Heart left ventricle (tissue), 13 donors: ENCODE measurements around the gene RHOC.

Experiments used
- CTCF ChIP-seq, 12 donors: fragments of 200-600 bp; sonication (generic) in 4 of 12; IDR thresholded peaks; one replicate each; pipeline versions ENCODE4 v1.5.0 to v1.8.0; 2018 to 2022; ENCODE audit warnings: antibody characterized with exemption in 12 of 12, mild to moderate bottlenecking in 5 of 12
- POLR2A ChIP-seq, 2 donors: fragments of 450-650 bp; IDR thresholded peaks; one replicate each; pipeline ENCODE4 v1.6.1; 2017; ENCODE audit warnings: antibody characterized with exemption in 2 of 2, mild to moderate bottlenecking in 2 of 2, moderate library complexity in 2 of 2
- donor health status: ischemic (EF 13 %, LVEDD 7.1; RV severe dilation, severe dysfunction).
- donor health status: DM: no; HTN: yes; CAD: no.
- donor health status: DM: no; HTN: no; CAD: no.
- donor health status: ischemic (EF 25% LVEDD 6.9; RV normal size, moderate dysfunction).
- donor health status: ischemic (EF 25% LVEDD 5.7; RV mildly dilated, moderate dysfunction).
- donor health status: ischemic (EF 35%, LVEDD 5.7; RV mildly dilated, moderate dysfunction).
- donor health status: nonischemic (EF 11% LVEDD 7.7; RV severe dilation, severe dysfunction).
- donor health status: DM: yes; HTN: yes; CAD: no.
- donor health status: PGD.
- donor health status: ischemic (EF 29% LVEDD 5.4; RV normal size, mild dysfunction).
- donor health status: nonischemic (EF 23%, LVEDD 6.1; RV moderate dilation, normal function).

- TF ChIP-seq CTCF (IDR thresholded peaks at IDR 0.05) = no peak
- TF ChIP-seq POLR2A (IDR thresholded peaks at IDR 0.05) = peak; percentile 64 to 95
Measured at GRCh38 chr1:112706505-112707220, at the start of gene RHOC.
